Right lobe of liver (tissue), 6 donors: Measurements from ENCODE around the gene TSPAN5. TPM values are rescaled to one million over a fixed set of nuclear protein-coding genes. Genes with fewer than 3 reads are reported as not detected.

Experiments
- ATAC-seq, 4 donors: fragments of 200-7000 bp; cut with Tn5 transposase; one replicate each; pipeline ENCODE4 v1.9.1; 2020; ENCODE audit warnings: mild to moderate bottlenecking in 4 of 4, moderate library complexity in 4 of 4
- DNase-seq, 3 donors: peaks; one replicate each; pipeline ENCODE4 v3.0.0-alpha.2; 2020
- H3K27ac ChIP-seq, 3 donors: fragments of 200-600 bp; one replicate each; pipeline ENCODE4 v1.8.0; 2022
- H3K27me3 ChIP-seq, 2 donors: fragments of 200-600 bp; one replicate each; pipeline ENCODE4 v1.8.0; 2022
- H3K36me3 ChIP-seq, 4 donors: fragments of 200-600 bp; sonication (generic) in 1 of 4; one replicate each; pipeline versions ENCODE4 v1.5.1 to v1.8.0; 2017 to 2022; ENCODE audit warnings: control low read depth in 1 of 4
- H3K4me1 ChIP-seq, 4 donors: fragments of 200-600 bp; sonication (generic) in 1 of 4; one replicate each; pipeline versions ENCODE4 v1.5.1 to v1.8.0; 2017 to 2022; ENCODE audit warnings: control low read depth in 1 of 4
- H3K4me3 ChIP-seq, 3 donors: fragments of 200-600 bp; one replicate each; pipeline ENCODE4 v1.8.0; 2022
- H3K9me3 ChIP-seq, 4 donors: fragments of 200-600 bp; sonication (generic) in 1 of 4; one replicate each; pipeline versions ENCODE4 v1.5.1 to v1.8.0; 2017 to 2022; ENCODE audit warnings: control low read depth in 1 of 4
- POLR2A ChIP-seq: fragments of 450-650 bp; IDR thresholded peaks from one replicate; pipeline ENCODE4 v1.6.1; 2017; ENCODE audit warnings: antibody characterized with exemption, mild to moderate bottlenecking
- WGBS: methylation state at CpG from one replicate; pipeline ENCODE4 v1.1.6; 2018; ENCODE audit warnings: low coverage, low lambda C conversion rate; ENCODE audit not compliant: insufficient coverage; ENCODE audit errors: missing lambda C conversion rate; 5-methylcytosine and 5-hydroxymethylcytosine counted together
- intact Hi-C, 2 donors: fragments of 100-400 bp; cut with DNase I; formaldehyde crosslinking; loops; one replicate each; pipeline versions ENCODE4 v1.11.2 to v1.14.1; 2022
- total RNA-seq, 6 experiments: library from RNA; depleted of rRNA in 2 of 6; stranded (reverse); fragments of >200 nt in 2 of 6; fragmentation: NEBNext Ultra II Directional in 3 of 6; extraction: Animal tissue kit (Norgen Biotek cat#: 25700) in 3 of 6; gene quantifications; one replicate each; pipeline versions ENCODE4 v1.1.0 to v1.2.4, GENCODE V29; 2016 to 2023
- TF ChIP-seq, protein P1 (sequence below), 4 donors: fragments of 200-600 bp in 3 of 4; fragments of 450-650 bp in 1 of 4; IDR thresholded peaks; one replicate each; pipeline versions ENCODE4 v1.5.1 to v1.8.0; 2016 to 2022; ENCODE audit warnings: antibody characterized with exemption in 4 of 4, mild to moderate bottlenecking in 2 of 4
- donor health status: DM: no; HTN: yes; CAD: no.
- donor health status: DM: no; HTN: no; CAD: no.
- donor health status: DM: no; HTN: no; CAD: no.
- donor health status: DM: no; HTN: yes; CAD: no.
- donor health status: DM: no; HTN: yes; CAD: no.

Gene TSPAN5
- total RNA-seq, 6 experiments from 2014 or later: 0.12 to 1.2 (median 0.50) TPM

DNA sequence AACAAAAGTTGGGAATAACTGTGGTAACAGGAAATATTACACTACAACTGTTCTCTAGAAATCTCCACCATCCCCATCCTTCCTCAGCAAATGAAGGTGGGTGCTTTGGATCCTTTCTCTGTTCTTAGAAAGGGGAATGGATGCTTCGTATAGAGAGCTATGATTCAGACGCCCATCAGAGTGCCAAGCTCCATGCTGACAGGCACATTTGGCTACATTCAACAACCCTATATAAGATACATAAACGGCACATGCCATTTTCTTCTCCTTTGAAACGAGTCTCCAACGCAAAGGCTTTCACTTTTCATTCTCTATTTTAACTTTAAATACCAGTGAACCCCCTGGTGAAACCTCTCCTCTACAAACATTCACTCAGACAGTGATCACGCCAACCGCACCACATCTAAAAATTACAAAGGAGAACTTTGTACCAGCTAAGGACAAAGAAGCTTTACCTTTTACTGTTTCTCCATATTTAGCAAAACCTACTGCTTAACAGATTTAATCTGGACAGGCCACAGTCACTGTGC lies 172.5 kb downstream of the TSPAN5 start:
- intact Hi-C loops: no loop called here
- 72% methylated on average over 7 of the region's 7 CpGs for WGBS
- no peak for TF ChIP-seq POLR2A
- TF ChIP-seq, protein P1, sequence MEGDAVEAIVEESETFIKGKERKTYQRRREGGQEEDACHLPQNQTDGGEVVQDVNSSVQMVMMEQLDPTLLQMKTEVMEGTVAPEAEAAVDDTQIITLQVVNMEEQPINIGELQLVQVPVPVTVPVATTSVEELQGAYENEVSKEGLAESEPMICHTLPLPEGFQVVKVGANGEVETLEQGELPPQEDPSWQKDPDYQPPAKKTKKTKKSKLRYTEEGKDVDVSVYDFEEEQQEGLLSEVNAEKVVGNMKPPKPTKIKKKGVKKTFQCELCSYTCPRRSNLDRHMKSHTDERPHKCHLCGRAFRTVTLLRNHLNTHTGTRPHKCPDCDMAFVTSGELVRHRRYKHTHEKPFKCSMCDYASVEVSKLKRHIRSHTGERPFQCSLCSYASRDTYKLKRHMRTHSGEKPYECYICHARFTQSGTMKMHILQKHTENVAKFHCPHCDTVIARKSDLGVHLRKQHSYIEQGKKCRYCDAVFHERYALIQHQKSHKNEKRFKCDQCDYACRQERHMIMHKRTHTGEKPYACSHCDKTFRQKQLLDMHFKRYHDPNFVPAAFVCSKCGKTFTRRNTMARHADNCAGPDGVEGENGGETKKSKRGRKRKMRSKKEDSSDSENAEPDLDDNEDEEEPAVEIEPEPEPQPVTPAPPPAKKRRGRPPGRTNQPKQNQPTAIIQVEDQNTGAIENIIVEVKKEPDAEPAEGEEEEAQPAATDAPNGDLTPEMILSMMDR (IDR thresholded peaks at IDR 0.05): no peak
- DNase-seq: no peak
- H3K27ac ChIP-seq: no peak overlapping the region
- no peaks in the 10 kb centered on the region for H3K36me3 ChIP-seq
- H3K4me3 ChIP-seq: no peak overlapping the region
- H3K9me3 ChIP-seq: no peaks in the 10 kb centered on the region
- H3K27me3 ChIP-seq: no peaks in the 10 kb centered on the region
- ATAC-seq: no peak
- H3K4me1 ChIP-seq: peaks cover 0 to 6% (median 0%) of the 10 kb centered on the region in 4 donors

DNA sequence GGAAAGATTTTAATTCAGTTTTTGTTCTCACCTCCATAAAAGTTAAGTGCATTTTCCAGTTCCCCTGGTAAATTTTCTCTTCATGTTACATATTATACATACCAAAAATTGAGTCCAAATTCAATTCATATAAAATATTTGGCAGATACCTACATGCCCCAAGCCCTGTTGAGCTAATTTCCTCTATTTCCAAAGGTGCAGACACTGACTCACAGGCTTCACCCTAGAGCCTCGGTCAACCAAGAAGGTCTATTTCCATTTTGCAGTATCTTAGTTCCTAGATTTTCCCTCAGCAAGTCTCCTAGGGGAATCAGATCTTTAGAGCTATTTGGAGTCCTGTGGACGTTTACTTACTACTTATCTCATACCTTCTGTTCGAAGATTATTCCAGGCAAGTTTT lies 174.4 kb downstream of the TSPAN5 start:
- H3K27ac ChIP-seq: no peak overlapping the region
- WGBS: 68% methylated on average over 3 of the region's 3 CpGs
- ATAC-seq (no peak), DNase-seq (no peak)
- H3K4me1 ChIP-seq: peaks cover 0 to 6% (median 0%) of the 10 kb centered on the region in 4 donors
- TF ChIP-seq POLR2A: no peak
- TF ChIP-seq, protein P1 (IDR thresholded peaks at IDR 0.05): no peak
- H3K27me3 ChIP-seq: no peaks in the 10 kb centered on the region
- no peaks in the 10 kb centered on the region for H3K9me3 ChIP-seq
- no peaks in the 10 kb centered on the region for H3K36me3 ChIP-seq
- H3K4me3 ChIP-seq: no peak overlapping the region
- intact Hi-C loops: no loop called here

DNA sequence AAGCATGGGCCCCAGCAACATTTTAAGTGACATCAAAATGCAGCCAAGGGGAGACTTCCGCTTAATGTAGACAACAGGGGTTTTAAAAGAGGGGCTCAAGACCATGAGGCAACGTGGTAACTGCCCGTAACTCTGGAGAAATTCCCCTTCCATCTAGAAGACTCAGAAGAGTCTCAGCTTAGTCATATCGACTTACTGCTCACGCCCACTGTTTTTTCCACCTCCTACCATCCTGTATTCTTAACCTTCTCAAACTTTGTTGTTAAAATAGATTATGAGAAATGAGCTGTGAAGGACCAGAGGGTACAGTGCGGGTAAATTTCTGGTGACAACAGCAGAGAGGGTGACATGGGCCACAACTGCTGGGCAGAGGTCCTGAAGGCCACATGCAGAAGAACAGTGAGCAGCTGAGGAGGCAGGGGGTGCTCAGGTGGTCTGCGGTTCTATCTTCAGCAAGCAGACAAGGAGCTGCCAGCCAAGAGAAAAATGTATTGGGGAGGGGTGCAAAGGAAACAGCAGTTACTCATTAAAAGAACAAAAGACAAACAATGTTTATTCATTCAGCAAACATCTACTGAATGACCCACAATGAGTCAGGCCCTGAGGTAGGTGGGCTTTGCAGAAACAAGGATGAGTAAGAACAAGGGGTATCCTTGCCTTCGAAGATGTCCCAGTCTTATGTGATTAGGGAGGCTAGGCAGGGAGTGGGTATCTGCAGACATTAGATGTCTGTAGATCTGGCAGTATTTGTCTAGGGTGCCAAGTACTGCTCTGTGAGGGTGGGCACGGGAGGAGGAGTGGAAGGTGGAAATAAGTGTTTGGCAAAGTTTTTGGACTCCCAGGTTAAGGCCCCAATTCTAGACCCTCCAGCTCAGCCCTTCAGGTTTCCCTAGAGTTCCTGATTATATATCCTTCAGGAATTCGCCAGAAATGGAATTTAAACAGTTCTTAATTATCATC lies 175.3 kb downstream of the TSPAN5 start:
- no peak overlapping the region for H3K27ac ChIP-seq
- H3K9me3 ChIP-seq: no peaks in the 10 kb centered on the region
- TF ChIP-seq POLR2A: no peak
- TF ChIP-seq, protein P1 (IDR thresholded peaks at IDR 0.05): no peak
- no peaks in the 10 kb centered on the region for H3K27me3 ChIP-seq
- ATAC-seq (no peak), DNase-seq (no peak)
- 69% methylated on average over 9 of the region's 10 CpGs for WGBS
- H3K4me1 ChIP-seq: peaks cover 0 to 6% (median 0%) of the 10 kb centered on the region in 4 donors
- H3K36me3 ChIP-seq: no peaks in the 10 kb centered on the region
- intact Hi-C loops: no loop called here
- H3K4me3 ChIP-seq: no peak overlapping the region

DNA sequence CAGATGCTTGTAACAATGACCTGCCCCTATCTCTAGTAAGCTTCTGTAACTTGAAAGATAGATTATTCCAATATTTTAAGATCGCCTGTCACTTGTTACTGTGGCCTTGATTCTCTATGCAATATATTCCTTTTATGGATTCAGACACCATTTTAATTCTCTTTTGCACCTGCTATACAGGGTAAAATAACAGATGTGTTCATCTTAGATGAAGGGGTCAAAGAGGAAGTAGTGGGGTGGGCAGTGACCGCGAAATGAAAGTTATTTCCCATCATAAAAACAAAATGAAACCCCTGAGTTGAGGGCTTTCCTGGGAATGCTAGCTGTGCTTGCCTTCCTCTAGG lies 175.9 kb downstream of the TSPAN5 start:
- no peaks in the 10 kb centered on the region for H3K9me3 ChIP-seq
- H3K27ac ChIP-seq: no peak overlapping the region
- WGBS: 74% methylated on average over 3 of the region's 3 CpGs
- no peaks in the 10 kb centered on the region for H3K36me3 ChIP-seq
- ATAC-seq: no peak
- intact Hi-C loops: no loop called here
- no peak for TF ChIP-seq POLR2A
- TF ChIP-seq, protein P1 (IDR thresholded peaks at IDR 0.05): no peak
- no peak overlapping the region for H3K4me3 ChIP-seq
- no peaks in the 10 kb centered on the region for H3K27me3 ChIP-seq
- DNase-seq: no peak
- H3K4me1 ChIP-seq: peaks cover 0 to 6% (median 0%) of the 10 kb centered on the region in 4 donors
